Suprapubic skin (tissue), 4 donors: ENCODE measurements around the gene KRTAP10-5. TPM values are rescaled to one million over a fixed set of nuclear protein-coding genes. Genes with fewer than 3 reads are reported as not detected.

Source experiments
- DNase-seq, 2 donors: peaks; one replicate each; pipeline ENCODE4 v3.0.0-alpha.2; 2019; ENCODE audit warnings: low spot score in 2 of 2
- H3K27ac ChIP-seq: fragments of 200-600 bp; sonication (generic); one replicate; pipeline ENCODE4 v1.5.1; 2019
- H3K27me3 ChIP-seq: fragments of 200-600 bp; sonication (generic); one replicate; pipeline ENCODE4 v1.5.1; 2019
- H3K36me3 ChIP-seq: fragments of 200-600 bp; sonication (generic); one replicate; pipeline ENCODE4 v1.5.1; 2019
- H3K4me1 ChIP-seq: fragments of 200-600 bp; sonication (generic); one replicate; pipeline ENCODE4 v1.5.1; 2019
- H3K4me3 ChIP-seq: fragments of 200-600 bp; sonication (generic); one replicate; pipeline ENCODE4 v1.5.1; 2019; ENCODE audit warnings: mild to moderate bottlenecking
- H3K9me3 ChIP-seq: fragments of 200-600 bp; sonication (generic); one replicate; pipeline ENCODE4 v1.5.1; 2019
- EP300 ChIP-seq: sonication (generic); formaldehyde crosslinking; IDR thresholded peaks from one replicate; pipeline ENCODE4 v1.6.1; 2017; ENCODE audit warnings: antibody characterized with exemption
- POLR2A ChIP-seq, 2 donors: fragments of 450-650 bp; IDR thresholded peaks; one replicate each; pipeline ENCODE4 v1.6.1; 2017; ENCODE audit warnings: antibody characterized with exemption in 2 of 2, mild to moderate bottlenecking in 2 of 2, moderate library complexity in 2 of 2
- POLR2AphosphoS5 ChIP-seq, 3 donors: sonication (generic); formaldehyde crosslinking; IDR thresholded peaks; one replicate each; pipeline ENCODE4 v1.6.1; 2017; ENCODE audit warnings: antibody characterized with exemption in 3 of 3
- WGBS: methylation state at CpG from one replicate; pipeline ENCODE4 v1.1.5; 2018; 5-methylcytosine and 5-hydroxymethylcytosine counted together
- total RNA-seq, 4 donors: library from RNA; depleted of rRNA; stranded (reverse); fragments of >200 nt; gene quantifications; one replicate each; pipeline ENCODE4 v1.1.0, GENCODE V29; 2016
- TF ChIP-seq, protein P1 (sequence below), 2 donors: fragments of 200-600 bp in 1 of 2; fragments of 450-650 bp in 1 of 2; sonication (generic) in 1 of 2; IDR thresholded peaks; one replicate each; pipeline ENCODE4 v1.5.1; 2016 to 2019; ENCODE audit warnings: antibody characterized with exemption in 2 of 2, mild to moderate bottlenecking in 1 of 2, moderate library complexity in 1 of 2

Gene KRTAP10-5
- total RNA-seq, 4 donors from 2014 or later: 0.76 to 11.1 (median 1.7) TPM; not detected in 1

DNA sequence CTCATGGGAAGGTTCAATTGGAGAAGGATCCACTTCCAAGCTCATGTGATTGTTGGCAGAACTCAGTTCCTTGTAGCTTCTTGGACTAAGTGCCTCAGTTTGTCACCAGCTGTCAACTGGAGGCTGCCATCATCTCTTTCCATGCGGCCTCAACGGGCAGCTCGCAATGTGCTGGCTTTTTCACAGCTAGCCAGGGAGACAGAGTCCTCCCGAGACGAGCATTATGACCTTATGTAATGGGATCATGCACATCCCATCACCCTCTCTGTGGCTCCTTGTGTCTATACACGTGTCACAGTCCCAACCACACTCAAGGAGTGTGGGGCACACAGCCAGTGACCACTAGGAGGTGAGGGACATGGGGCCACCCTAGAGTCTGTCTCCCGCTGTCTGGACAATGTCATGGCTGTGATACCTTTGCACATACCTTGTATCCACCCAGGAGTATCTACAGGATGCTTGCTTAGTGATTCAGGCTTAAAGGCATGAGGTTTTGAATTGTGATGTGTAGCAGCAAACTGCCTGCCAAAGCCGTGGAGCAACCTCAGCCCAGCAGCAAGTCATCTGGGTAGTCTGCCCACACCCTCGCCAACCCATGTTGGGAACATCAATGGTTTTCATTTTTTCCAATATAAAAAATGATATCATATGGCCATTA is 15.8 kb upstream of the KRTAP10-5 start:
- no peaks in the 10 kb centered on the region for H3K9me3 ChIP-seq
- 56% methylated on average over 4 of the region's 9 CpGs for WGBS
- H3K27me3 ChIP-seq: peaks cover 29% of the 10 kb centered on the region
- DNase-seq: peak in 1 of 2 donors; percentile 43
- H3K27ac ChIP-seq: no peak overlapping the region
- H3K4me3 ChIP-seq: no peak overlapping the region
- H3K36me3 ChIP-seq: no peaks in the 10 kb centered on the region
- H3K4me1 ChIP-seq: peaks cover 10% of the 10 kb centered on the region
- TF ChIP-seq, protein P1, sequence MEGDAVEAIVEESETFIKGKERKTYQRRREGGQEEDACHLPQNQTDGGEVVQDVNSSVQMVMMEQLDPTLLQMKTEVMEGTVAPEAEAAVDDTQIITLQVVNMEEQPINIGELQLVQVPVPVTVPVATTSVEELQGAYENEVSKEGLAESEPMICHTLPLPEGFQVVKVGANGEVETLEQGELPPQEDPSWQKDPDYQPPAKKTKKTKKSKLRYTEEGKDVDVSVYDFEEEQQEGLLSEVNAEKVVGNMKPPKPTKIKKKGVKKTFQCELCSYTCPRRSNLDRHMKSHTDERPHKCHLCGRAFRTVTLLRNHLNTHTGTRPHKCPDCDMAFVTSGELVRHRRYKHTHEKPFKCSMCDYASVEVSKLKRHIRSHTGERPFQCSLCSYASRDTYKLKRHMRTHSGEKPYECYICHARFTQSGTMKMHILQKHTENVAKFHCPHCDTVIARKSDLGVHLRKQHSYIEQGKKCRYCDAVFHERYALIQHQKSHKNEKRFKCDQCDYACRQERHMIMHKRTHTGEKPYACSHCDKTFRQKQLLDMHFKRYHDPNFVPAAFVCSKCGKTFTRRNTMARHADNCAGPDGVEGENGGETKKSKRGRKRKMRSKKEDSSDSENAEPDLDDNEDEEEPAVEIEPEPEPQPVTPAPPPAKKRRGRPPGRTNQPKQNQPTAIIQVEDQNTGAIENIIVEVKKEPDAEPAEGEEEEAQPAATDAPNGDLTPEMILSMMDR (IDR thresholded peaks at IDR 0.05): no peak
- TF ChIP-seq POLR2AphosphoS5 (IDR thresholded peaks at IDR 0.05) (no peak), POLR2A (IDR thresholded peaks at IDR 0.05) (no peak), EP300 (no peak)

DNA sequence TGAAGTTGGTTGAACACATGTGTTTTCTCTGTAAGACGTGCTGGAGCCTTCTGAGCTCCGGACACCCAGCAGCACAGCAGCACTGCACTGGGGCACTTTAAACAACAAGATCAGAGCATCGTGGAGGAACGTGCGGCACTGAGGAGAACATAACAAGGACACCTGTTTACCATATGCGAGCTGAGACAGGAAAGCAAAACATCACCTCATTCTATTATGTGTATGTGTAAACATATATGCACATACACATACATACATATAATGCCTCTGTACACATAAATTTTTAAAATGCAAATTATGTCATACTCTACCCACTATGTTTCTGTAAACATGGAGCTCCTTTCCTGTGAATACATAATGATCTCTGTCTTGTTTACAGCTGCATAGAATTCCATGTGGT is 15.1 kb upstream of the KRTAP10-5 start:
- no peak overlapping the region for H3K27ac ChIP-seq
- 71% methylated on average over 6 of the region's 6 CpGs for WGBS
- no peak for DNase-seq
- H3K27me3 ChIP-seq: peaks cover 34% of the 10 kb centered on the region
- peaks cover 10% of the 10 kb centered on the region for H3K4me1 ChIP-seq
- H3K4me3 ChIP-seq: no peak overlapping the region
- H3K36me3 ChIP-seq: no peaks in the 10 kb centered on the region
- TF ChIP-seq, protein P1 (IDR thresholded peaks at IDR 0.05): no peak
- TF ChIP-seq POLR2A (IDR thresholded peaks at IDR 0.05) (no peak), EP300 (no peak), POLR2AphosphoS5 (IDR thresholded peaks at IDR 0.05) (no peak)
- no peaks in the 10 kb centered on the region for H3K9me3 ChIP-seq

DNA sequence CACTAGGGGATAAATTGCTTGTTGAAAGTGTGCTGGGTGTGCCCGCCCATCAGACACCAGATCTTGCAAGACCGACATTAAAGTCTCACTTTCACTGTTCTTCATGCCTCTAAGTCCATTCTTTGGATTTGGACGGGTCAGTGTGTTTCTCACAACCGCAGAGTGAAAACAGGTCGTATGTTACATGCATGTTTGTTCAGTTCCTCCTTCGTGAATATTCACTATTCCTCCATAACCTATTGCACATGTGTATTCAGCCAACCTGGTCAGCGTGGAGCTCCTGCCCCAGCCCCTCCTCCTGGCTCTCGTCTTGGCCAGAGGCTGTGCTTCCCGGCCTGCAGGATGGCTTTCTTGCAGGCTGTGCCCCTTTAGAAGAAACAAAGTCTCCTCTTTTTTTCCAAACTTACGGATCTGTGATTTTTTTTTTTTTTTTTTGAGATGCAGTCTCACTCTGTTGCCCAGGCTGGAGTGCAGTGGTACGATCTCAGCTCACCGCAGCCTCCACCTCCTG is 14.1 kb upstream of the KRTAP10-5 start:
- peak in 1 of 2 donors; percentile 68 for DNase-seq
- H3K9me3 ChIP-seq: no peaks in the 10 kb centered on the region
- H3K27me3 ChIP-seq: peaks cover 38% of the 10 kb centered on the region
- TF ChIP-seq, protein P1 (IDR thresholded peaks at IDR 0.05): no peak
- TF ChIP-seq POLR2A (IDR thresholded peaks at IDR 0.05): no peak
- no peak for TF ChIP-seq EP300
- TF ChIP-seq POLR2AphosphoS5 (IDR thresholded peaks at IDR 0.05): no peak
- WGBS: 79% methylated on average over 12 of the region's 12 CpGs
- no peak overlapping the region for H3K4me3 ChIP-seq
- H3K4me1 ChIP-seq: peaks cover 10% of the 10 kb centered on the region
- no peaks in the 10 kb centered on the region for H3K36me3 ChIP-seq
- H3K27ac ChIP-seq: no peak overlapping the region

DNA sequence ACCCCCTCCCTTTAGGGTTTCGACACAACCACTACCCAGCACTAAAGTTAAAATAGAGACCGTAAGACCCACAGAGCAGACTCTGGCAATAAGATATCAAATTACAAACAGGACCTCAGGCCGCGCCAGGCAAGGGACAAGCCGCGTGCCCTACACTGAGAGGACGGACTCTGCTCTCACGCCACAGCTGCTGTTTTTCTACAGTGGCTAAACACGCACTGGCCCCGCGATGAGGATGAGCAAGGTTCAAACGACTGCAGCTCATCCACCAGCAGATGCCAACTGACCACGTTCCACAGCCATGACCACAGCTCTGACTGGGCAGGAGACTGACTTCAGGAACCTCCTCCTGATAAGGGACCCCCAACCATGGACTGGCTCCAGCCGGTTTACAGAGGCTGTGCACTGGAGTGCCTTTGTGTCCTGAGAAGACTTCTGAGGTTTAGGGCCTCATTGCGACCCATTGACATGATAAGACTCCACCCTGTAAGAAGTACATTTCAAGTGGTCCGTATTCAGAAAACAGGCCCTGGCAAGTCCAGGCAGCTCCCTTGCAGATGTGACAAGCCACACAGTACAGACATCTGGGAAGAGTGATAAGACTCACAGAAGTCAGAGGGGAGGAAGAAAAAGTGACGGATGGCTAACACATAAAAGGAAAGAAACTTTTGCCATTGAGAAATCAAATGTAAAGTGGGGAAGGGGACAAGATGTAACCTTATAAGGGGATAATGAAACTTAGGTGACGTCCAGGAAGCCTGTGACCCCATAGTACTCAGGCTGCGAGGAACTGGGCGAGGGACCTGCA is 13.4 kb upstream of the KRTAP10-5 start:
- peaks cover 10% of the 10 kb centered on the region for H3K4me1 ChIP-seq
- peaks cover 38% of the 10 kb centered on the region for H3K27me3 ChIP-seq
- no peaks in the 10 kb centered on the region for H3K36me3 ChIP-seq
- no peak overlapping the region for H3K27ac ChIP-seq
- TF ChIP-seq POLR2AphosphoS5 (IDR thresholded peaks at IDR 0.05) (no peak), EP300 (no peak), POLR2A (IDR thresholded peaks at IDR 0.05) (no peak)
- TF ChIP-seq, protein P1 (IDR thresholded peaks at IDR 0.05): no peak
- H3K9me3 ChIP-seq: no peaks in the 10 kb centered on the region
- 47% methylated on average over 17 of the region's 20 CpGs for WGBS
- H3K4me3 ChIP-seq: no peak overlapping the region
- DNase-seq: peak in 1 of 2 donors; percentile 35
